ENCODE measurements around the gene PHETA1. TPM values are rescaled to one million over a fixed set of nuclear protein-coding genes. Genes with fewer than 3 reads are reported as not detected.

Gene PHETA1
- 12.7 TPM for total RNA-seq (2013)
- polyA plus RNA-seq (10 to 100 TPM in 1 of 3 donors, 1 to 10 TPM in 2; 3.4 to 15.3 (median 4.9) TPM), polyA minus RNA-seq (9.4 and 12.0 TPM in 2 replicates), total RNA-seq (2.1 to 27.7 (median 10.5) reads per million in 11 experiments)

DNA sequence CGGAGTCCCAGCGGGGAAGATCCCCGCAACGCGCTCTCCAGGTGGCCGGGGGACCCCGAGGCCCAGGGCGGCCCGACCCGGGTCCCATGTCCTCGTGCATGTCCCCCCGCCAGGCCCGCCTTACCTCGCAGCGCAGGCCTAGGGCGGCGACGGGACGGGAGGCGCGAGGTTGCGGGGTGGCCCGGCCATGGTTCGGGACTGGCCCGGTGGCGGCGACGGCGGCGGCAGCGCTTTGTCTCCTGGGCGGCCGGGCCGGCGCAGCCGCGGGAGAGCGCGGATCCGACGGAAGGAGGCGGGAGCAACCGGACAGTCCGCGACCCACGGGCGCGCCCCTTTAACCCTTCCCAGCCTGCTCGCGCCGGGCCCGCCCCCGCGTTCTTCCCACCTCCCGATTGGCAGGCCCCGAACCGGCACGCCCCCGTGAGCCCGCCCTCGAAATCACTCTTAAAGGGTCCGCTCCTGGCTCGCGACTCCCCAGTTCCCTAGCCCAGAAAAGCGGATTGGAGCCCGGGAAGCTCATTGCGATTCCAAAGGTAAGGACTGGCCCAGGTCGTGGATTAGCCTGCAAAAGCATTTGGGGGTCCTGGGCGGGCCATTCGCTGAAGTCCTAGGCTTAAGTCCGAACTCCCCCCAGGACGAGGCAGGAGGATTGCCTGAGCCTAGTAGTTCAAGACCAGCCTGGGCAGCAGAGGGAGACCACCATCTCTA is at the start of gene PHETA1:
PHETA1 (minus strand) TSS at position 308 of the 708 bp plus-strand sequence. CDS start 5,668 bp downstream, outside the sequence.
- Histone ChIP-seq H4K20me1 (ENCODE audit: insufficient read depth, low read length) (peaks cover 33% of the 10 kb centered on the region), H3K27ac (ENCODE audit: low read depth in 1 of 2, low read length in 2 of 2) (peak within 1 kb of the TSS; percentile 37 to 77), H3K9me3 (replicated peaks in 1 of 2; ENCODE audit: control insufficient read depth in 1 of 2, insufficient read depth in 1 of 2, low read length in 2 of 2) (peaks cover 0 to 2% of the 10 kb centered on the region in 2 donors), H3K9ac (ENCODE audit: insufficient read depth, low read length, poor library complexity, severe bottlenecking) (peak within 1 kb of the TSS; percentile 77), H3K27me3 (ENCODE audit: control insufficient read depth in 2 of 2, insufficient read depth in 2 of 2, low read length in 2 of 2) (no peaks in the 10 kb centered on the region), H3K79me2 (ENCODE audit: insufficient read depth, low read length) (no peaks in the 10 kb centered on the region), H3K36me3 (replicated peaks in 1 of 2; ENCODE audit: control insufficient read depth in 1 of 2, insufficient read depth in 2 of 2, low read length in 2 of 2) (peaks cover 8 to 14% of the 10 kb centered on the region in 2 donors), H3K4me3 (replicated peaks in 1 of 3; ENCODE audit: low read depth in 2 of 3, low read length in 3 of 3) (peak within 1 kb of the TSS; percentile 65 to 96 (median 91)), H3K4me1 (ENCODE audit: control insufficient read depth in 1 of 2, insufficient read depth in 2 of 2, low read length in 2 of 2) (peaks cover 29 to 31% of the 10 kb centered on the region in 2 donors), H2AFZ (ENCODE audit: insufficient read depth, low read depth, low read length, poor library complexity, severe bottlenecking) (peak within 1 kb of the TSS; percentile 90), H3K4me2 (replicated peaks; ENCODE audit: extremely low read depth, low read length, poor library complexity, severe bottlenecking) (peak within 1 kb of the TSS; percentile 95)
- Mint-ChIP-seq H3K27me3 (ENCODE audit: low read depth in 3 of 3) (peaks cover 1 to 9% (median 2%) of the 10 kb centered on the region in 3 donors), H3K9me3 (peaks cover 5 to 11% (median 8%) of the 10 kb centered on the region in 7 donors), H3K27ac (peak within 1 kb of the TSS; percentile 75 to 90 (median 82)), H3K4me3 (peak within 1 kb of the TSS; percentile 87 to 92), H3K36me3 (peaks cover 36 to 43% of the 10 kb centered on the region in 2 donors), H3K4me1 (peaks cover 31% of the 10 kb centered on the region)
- TF ChIP-seq, protein P1, sequence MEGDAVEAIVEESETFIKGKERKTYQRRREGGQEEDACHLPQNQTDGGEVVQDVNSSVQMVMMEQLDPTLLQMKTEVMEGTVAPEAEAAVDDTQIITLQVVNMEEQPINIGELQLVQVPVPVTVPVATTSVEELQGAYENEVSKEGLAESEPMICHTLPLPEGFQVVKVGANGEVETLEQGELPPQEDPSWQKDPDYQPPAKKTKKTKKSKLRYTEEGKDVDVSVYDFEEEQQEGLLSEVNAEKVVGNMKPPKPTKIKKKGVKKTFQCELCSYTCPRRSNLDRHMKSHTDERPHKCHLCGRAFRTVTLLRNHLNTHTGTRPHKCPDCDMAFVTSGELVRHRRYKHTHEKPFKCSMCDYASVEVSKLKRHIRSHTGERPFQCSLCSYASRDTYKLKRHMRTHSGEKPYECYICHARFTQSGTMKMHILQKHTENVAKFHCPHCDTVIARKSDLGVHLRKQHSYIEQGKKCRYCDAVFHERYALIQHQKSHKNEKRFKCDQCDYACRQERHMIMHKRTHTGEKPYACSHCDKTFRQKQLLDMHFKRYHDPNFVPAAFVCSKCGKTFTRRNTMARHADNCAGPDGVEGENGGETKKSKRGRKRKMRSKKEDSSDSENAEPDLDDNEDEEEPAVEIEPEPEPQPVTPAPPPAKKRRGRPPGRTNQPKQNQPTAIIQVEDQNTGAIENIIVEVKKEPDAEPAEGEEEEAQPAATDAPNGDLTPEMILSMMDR (IDR thresholded peaks at IDR 0.05): no peak
- peak; percentile 66 to 79 (median 78) for DNase-seq
- intact Hi-C loops (cut with micrococcal nuclease): no loop called here
- WGBS (ENCODE audit: insufficient coverage): 1% methylated on average over 72 of the region's 72 CpGs

DNA sequence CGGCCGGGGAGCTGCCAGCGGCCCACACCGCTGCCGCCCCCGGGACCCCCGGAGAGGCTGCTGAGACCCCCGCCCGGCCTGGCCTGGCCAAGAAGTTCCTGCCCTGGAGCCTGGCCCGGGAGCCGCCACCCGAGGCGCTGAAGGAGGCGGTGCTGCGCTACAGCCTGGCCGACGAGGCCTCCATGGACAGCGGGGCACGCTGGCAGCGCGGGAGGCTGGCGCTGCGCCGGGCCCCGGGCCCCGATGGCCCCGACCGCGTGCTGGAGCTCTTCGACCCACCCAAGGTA is 49.6 kb upstream of the PHETA1 start:
- H3K4me2 ChIP-seq (replicated peaks; ENCODE audit: extremely low read depth, low read length, poor library complexity, severe bottlenecking): no peak overlapping the region
- peaks cover 51 to 84% of the 10 kb centered on the region in 2 donors for H3K36me3 Mint-ChIP-seq
- H3K4me3 Mint-ChIP-seq: no peak overlapping the region
- H2AFZ ChIP-seq (ENCODE audit: insufficient read depth, low read depth, low read length, poor library complexity, severe bottlenecking): no peak overlapping the region
- H3K9me3 ChIP-seq (replicated peaks in 1 of 2; ENCODE audit: control insufficient read depth in 1 of 2, insufficient read depth in 1 of 2, low read length in 2 of 2): no peaks in the 10 kb centered on the region
- TF ChIP-seq, protein P1 (IDR thresholded peaks at IDR 0.05): no peak
- peaks cover 99% of the 10 kb centered on the region for H4K20me1 ChIP-seq (ENCODE audit: insufficient read depth, low read length)
- H3K4me3 ChIP-seq (replicated peaks in 1 of 3; ENCODE audit: low read depth in 2 of 3, low read length in 3 of 3): no peak overlapping the region
- DNase-seq: no peak
- peak overlapping the region in 1 of 7 donors; percentile 42 for H3K27ac Mint-ChIP-seq
- no peak overlapping the region for H3K9ac ChIP-seq (ENCODE audit: insufficient read depth, low read length, poor library complexity, severe bottlenecking)
- WGBS (ENCODE audit: insufficient coverage): 98% methylated on average over 28 of the region's 30 CpGs
- peaks cover 16 to 21% of the 10 kb centered on the region in 2 donors for H3K4me1 ChIP-seq (ENCODE audit: control insufficient read depth in 1 of 2, insufficient read depth in 2 of 2, low read length in 2 of 2)
- peaks cover 20% of the 10 kb centered on the region for H3K4me1 Mint-ChIP-seq
- H3K27me3 Mint-ChIP-seq (ENCODE audit: low read depth in 3 of 3): no peaks in the 10 kb centered on the region
- peaks cover 0 to 1% (median 0%) of the 10 kb centered on the region in 7 donors for H3K9me3 Mint-ChIP-seq
- no peaks in the 10 kb centered on the region for H3K27me3 ChIP-seq (ENCODE audit: control insufficient read depth in 2 of 2, insufficient read depth in 2 of 2, low read length in 2 of 2)
- peaks cover 49 to 85% of the 10 kb centered on the region in 2 donors for H3K36me3 ChIP-seq (replicated peaks in 1 of 2; ENCODE audit: control insufficient read depth in 1 of 2, insufficient read depth in 2 of 2, low read length in 2 of 2)
- intact Hi-C loops (cut with micrococcal nuclease): no loop called here
- H3K27ac ChIP-seq (ENCODE audit: low read depth in 1 of 2, low read length in 2 of 2): no peak overlapping the region
- peaks cover 99% of the 10 kb centered on the region for H3K79me2 ChIP-seq (ENCODE audit: insufficient read depth, low read length)
